Measurements from ENCODE around the gene TBC1D21.
A peak's percentile ranks its signal among the peaks of the same experiment; 100 is the strongest.

Gene TBC1D21

GRCh38 chr15:73845907-73846306 lies 27.5 kb upstream of the TBC1D21 start:
- in situ Hi-C loops (cut with HindIII; ENCODE audit: low sequenced_read_pairs): no loop called here
- no peak for TF ChIP-seq CTCF (IDR thresholded peaks at IDR 0.05; ENCODE audit: low read depth, low read length)

GRCh38 chr15:73849641-73850040 lies 23.7 kb upstream of the TBC1D21 start:
- in situ Hi-C loops (cut with HindIII; ENCODE audit: low sequenced_read_pairs): no loop called here
- no peak for TF ChIP-seq CTCF (IDR thresholded peaks at IDR 0.05; ENCODE audit: low read depth, low read length)
- no peak overlapping the region for H3K4me3 ChIP-seq (ENCODE audit: low read depth, low read length)
- DNase-seq (ENCODE audit: low read depth, low spot score): no peak

More at GRCh38 chr15:73845907-73846306, 27.5 kb upstream of the TBC1D21 start:
- no peak for DNase-seq (ENCODE audit: low read depth, low spot score)
- H3K4me3 ChIP-seq (ENCODE audit: low read depth, low read length): no peak overlapping the region

GRCh38 chr15:73850228-73850627 lies 23.1 kb upstream of the TBC1D21 start:
- no peak for TF ChIP-seq CTCF (IDR thresholded peaks at IDR 0.05; ENCODE audit: low read depth, low read length)
- no peak overlapping the region for H3K4me3 ChIP-seq (ENCODE audit: low read depth, low read length)
- in situ Hi-C loops (cut with HindIII; ENCODE audit: low sequenced_read_pairs): no loop called here
- no peak for DNase-seq (ENCODE audit: low read depth, low spot score)

GRCh38 chr15:73851689-73852088 lies 21.7 kb upstream of the TBC1D21 start:
- peak; percentile 65 for DNase-seq (ENCODE audit: low read depth, low spot score)

GRCh38 chr15:73852507-73852906 lies 20.9 kb upstream of the TBC1D21 start:
- TF ChIP-seq CTCF (IDR thresholded peaks at IDR 0.05; ENCODE audit: low read depth, low read length): no peak
- no peak overlapping the region for H3K4me3 ChIP-seq (ENCODE audit: low read depth, low read length)
- no peak for DNase-seq (ENCODE audit: low read depth, low spot score)
- in situ Hi-C loops (cut with HindIII; ENCODE audit: low sequenced_read_pairs): no loop called here

More at GRCh38 chr15:73851689-73852088, 21.7 kb upstream of the TBC1D21 start:
- in situ Hi-C loops (cut with HindIII; ENCODE audit: low sequenced_read_pairs): no loop called here
- no peak overlapping the region for H3K4me3 ChIP-seq (ENCODE audit: low read depth, low read length)
- no peak for TF ChIP-seq CTCF (IDR thresholded peaks at IDR 0.05; ENCODE audit: low read depth, low read length)

GRCh38 chr15:73854265-73854664 lies 19.1 kb upstream of the TBC1D21 start:
- DNase-seq (ENCODE audit: low read depth, low spot score): no peak
- H3K4me3 ChIP-seq (ENCODE audit: low read depth, low read length): no peak overlapping the region
- no peak for TF ChIP-seq CTCF (IDR thresholded peaks at IDR 0.05; ENCODE audit: low read depth, low read length)
- in situ Hi-C loops (cut with HindIII; ENCODE audit: low sequenced_read_pairs): no loop called here

All from astrocyte of the spinal cord (primary cell).